CD4-positive, alpha-beta T cell treated with Interleukin-2 at 100 ng/mL for 4 hours (primary cell): ENCODE data around the gene PEX5L.
"Not testable (repeated sequence)": the region's sequence is repeated elsewhere in the genome, so short reads cannot be mapped to it uniquely, and the experiment has no call there.

Experiments used
- DNase-seq: peaks from one replicate; pipeline ENCODE4 v3.0.0-alpha.2; 2020; ENCODE audit warnings: low spot score

PEX5L gene, protein sequence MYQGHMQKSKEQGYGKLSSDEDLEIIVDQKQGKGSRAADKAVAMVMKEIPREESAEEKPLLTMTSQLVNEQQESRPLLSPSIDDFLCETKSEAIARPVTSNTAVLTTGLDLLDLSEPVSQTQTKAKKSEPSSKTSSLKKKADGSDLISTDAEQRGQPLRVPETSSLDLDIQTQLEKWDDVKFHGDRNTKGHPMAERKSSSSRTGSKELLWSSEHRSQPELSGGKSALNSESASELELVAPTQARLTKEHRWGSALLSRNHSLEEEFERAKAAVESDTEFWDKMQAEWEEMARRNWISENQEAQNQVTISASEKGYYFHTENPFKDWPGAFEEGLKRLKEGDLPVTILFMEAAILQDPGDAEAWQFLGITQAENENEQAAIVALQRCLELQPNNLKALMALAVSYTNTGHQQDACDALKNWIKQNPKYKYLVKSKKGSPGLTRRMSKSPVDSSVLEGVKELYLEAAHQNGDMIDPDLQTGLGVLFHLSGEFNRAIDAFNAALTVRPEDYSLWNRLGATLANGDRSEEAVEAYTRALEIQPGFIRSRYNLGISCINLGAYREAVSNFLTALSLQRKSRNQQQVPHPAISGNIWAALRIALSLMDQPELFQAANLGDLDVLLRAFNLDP

DNA sequence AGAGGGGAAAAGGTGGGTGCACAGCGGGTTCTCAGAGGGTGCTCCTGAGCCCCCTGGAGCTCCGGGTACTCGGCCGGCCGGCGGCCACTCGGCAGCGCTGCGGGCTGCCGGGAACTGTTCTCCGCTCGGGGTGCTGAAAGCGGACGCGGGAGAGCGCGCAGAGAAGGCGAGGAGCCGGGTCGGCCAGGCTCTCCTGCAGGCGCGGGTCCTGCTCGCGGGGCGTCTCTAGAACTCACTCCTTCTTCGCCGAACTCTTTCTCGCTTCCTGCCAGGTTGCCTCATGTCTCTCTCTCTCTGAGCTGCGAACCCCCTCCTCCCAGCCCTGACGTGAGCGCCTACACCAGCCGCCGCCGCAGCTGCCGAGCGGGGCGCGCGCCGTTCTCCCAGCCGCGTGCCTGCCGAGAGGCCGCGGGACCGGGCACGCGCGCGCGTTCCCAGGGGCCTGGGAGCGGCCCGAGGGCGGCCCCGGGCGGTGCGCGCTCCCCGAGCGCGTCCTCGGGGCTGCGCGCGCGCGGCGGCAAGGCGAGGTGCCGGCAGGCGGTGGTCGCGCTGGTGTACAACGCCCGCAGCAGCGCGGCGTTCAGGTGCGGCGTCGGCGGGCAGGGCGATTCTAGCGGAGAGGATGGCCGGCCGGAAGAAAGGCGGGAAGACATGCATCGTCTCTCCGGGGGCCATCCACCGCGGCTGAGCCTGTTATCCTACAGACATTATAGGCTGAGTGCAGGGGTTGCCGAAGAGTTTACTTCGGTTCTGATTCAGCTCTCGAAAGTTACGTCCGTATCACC is at the start of gene PEX5L:
Gene PEX5L, minus strand, starts transcription at position 267 of the 785 bp plus-strand sequence. CDS start 338 bp downstream, outside the sequence.
- DNase-seq = no peak

- no peak for DNase-seq
Measured at GRCh38 chr3:180085122-180085710, 48.5 kb upstream of the PEX5L start.

- DNase-seq = no peak
Measured at GRCh38 chr3:180082699-180083098, 46.0 kb upstream of the PEX5L start.

- no peak for DNase-seq
Measured at GRCh38 chr3:180078592-180078991, 41.9 kb upstream of the PEX5L start.

- no peak for DNase-seq
Measured at GRCh38 chr3:180073561-180073960, 36.8 kb upstream of the PEX5L start.

- DNase-seq = no peak
Measured at GRCh38 chr3:180072786-180073185, 36.0 kb upstream of the PEX5L start.

GRCh38 chr3:180070925-180071324 is 34.2 kb upstream of the PEX5L start:
- no peak for DNase-seq

DNA sequence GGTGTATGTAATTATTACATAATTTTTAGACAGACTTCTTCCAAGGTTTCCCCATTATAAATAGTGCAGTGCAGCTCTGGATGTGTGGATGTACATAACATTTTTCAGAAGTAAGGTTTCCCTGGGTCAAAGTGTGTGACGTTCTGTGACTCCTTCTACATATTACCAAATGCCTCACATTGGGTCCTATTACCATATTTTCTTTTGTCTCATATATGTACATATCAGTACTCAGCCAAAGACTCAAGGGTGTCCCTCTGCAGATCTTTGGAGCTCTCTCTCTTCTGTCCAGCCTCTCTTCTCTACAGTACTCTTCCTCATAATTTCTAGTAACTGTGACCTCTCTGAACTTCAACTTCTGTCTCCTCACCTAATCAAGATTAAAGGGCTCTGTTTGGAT is 31.3 kb upstream of the PEX5L start:
- no peak for DNase-seq

- DNase-seq = no peak
Measured at GRCh38 chr3:180066598-180066997, 29.9 kb upstream of the PEX5L start.

DNA sequence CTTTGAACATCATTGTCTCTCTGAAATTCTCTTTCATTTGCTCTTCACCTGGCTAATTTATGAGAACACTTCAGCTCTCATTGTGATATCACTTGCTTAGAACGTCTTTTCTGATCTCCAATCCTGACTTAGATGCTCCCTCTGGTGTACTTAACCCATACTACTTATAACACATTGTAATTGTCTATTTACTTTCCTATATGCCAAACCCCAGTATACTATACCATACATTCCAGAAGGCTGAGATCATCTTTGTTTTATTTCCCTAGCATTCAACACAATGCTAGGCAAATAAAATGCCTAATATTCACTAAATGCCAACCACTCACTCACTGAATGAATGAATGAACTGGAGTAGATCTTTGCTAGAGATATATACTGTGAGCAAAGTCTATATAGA is 27.0 kb upstream of the PEX5L start:
- no peak for DNase-seq

GRCh38 chr3:180062771-180063170 is 26.0 kb upstream of the PEX5L start:
- DNase-seq = no peak

GRCh38 chr3:180059356-180059755 is 22.6 kb upstream of the PEX5L start:
- no peak for DNase-seq

DNA sequence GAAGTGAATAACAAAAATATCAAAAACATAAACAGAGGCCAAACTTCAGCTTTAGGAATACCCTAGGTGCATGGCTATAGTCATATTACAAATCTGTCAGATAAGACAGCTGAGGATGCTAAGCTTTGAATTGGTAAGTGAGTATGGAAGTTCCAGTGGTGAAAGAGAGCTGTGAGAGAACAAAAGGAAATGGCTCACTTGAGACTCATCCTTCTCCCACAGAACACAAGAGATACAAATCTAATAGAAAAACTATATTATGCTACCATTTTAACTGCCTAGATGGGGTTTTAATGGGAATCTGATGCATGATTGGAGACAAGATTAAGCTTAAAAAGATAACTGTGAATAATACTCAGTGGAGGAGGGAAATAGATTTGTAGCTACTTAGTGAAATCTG is 21.5 kb upstream of the PEX5L start:
- DNase-seq = no peak

DNA sequence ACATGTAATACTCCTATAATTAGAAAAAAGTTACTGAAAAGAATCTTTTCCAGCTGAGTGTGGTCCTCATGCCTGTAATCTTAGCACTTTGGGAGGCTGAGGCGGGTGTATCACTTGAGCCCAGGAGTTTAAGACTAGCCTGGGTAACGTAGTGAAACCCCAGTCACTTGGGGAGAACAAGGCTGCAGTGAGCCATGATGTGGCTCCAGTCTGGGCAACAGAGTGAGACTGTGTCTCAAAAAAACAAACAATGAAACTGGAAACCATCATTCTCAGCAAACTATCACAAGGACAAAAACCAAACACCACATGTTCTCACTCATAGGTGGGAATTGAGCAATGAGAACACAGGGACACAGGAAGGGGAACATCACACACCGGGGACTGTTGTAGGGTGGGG is 18.9 kb upstream of the PEX5L start:
- not testable (repeated sequence) for DNase-seq

- DNase-seq = no peak
Measured at GRCh38 chr3:180049391-180049790, 12.7 kb upstream of the PEX5L start.

DNA sequence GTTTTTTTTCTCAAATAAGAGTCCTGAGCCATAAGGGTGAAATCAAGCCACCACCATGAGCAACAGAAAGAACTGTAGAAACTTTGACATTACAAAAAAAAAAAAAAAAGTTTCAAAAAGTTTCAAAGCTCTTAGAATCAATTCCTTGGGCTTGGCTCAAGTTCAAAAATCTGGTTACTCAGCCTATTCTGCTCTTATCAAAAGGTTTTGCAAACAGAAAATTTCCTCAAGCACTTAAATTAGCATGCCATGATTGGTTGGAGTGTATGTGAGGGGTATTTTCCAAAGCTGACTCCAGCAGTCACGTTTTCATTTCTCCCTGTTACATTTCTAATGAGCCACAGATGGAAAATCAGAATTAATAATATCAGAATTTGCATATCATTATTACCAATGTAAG is 12.1 kb upstream of the PEX5L start:
- DNase-seq = no peak

GRCh38 chr3:180048103-180048502 is 11.4 kb upstream of the PEX5L start:
- no peak for DNase-seq

DNA sequence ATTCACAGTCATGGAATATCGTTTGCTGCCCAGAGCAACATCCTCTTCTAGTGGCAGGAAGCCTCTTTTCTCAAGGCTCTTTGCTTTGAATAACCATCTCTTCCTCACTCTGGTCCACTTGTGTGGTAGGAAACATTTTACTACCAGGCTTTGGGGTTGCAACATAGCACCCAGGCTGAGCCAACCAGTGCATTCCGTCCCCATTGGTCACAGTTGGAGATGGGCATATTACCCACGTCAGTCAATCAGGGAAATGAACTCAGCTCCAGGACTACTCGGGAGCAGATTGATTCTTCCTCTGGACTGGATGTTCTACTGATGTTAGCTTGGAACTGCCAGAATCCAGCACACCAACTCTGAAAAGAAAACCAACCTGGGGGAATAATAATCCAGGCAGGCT is 4.2 kb upstream of the PEX5L start:
- no peak for DNase-seq

- DNase-seq = no peak
Measured at GRCh38 chr3:180036092-180036670, 556 bp downstream of the PEX5L start.

GRCh38 chr3:180026997-180027396 is 9.7 kb downstream of the PEX5L start:
- no peak for DNase-seq

GRCh38 chr3:180018543-180018942 is 18.2 kb downstream of the PEX5L start:
- no peak for DNase-seq

GRCh38 chr3:180017846-180018245 is 18.9 kb downstream of the PEX5L start:
- no peak for DNase-seq
